BE2C (cell line): ENCODE results near the gene HOXA2.

Experiments
- DNase-seq: peaks from one replicate; pipeline ENCODE4 v3.0.0-alpha.2; 2020
- H3K27me3 ChIP-seq: fragments of 250-450 bp; sonication (Bioruptor Pico); 2 replicates; pipeline ENCODE4 v1.5.1; 2020; ENCODE audit warnings: mild to moderate bottlenecking
- H3K36me3 ChIP-seq: fragments of 250-450 bp; sonication (Bioruptor Pico); 2 replicates; pipeline ENCODE4 v1.5.1; 2020; ENCODE audit warnings: mild to moderate bottlenecking
- H3K4me1 ChIP-seq: fragments of 250-450 bp; sonication (Bioruptor Pico); 2 replicates; pipeline ENCODE4 v1.5.1; 2020
- H3K4me3 ChIP-seq: 2 replicates; pipeline ENCODE4 v1.5.1; 2011; ENCODE audit warnings: low read depth, low read length
- H3K9me3 ChIP-seq: fragments of 250-450 bp; sonication (Bioruptor Pico); 2 replicates; pipeline ENCODE4 v1.5.1; 2020
- TF ChIP-seq, protein P1 (sequence below): IDR thresholded peaks from 2 replicates; pipeline ENCODE4 v1.5.1; 2012; ENCODE audit warnings: mild to moderate bottlenecking, low read depth, low read length

HOXA2 gene

DNA sequence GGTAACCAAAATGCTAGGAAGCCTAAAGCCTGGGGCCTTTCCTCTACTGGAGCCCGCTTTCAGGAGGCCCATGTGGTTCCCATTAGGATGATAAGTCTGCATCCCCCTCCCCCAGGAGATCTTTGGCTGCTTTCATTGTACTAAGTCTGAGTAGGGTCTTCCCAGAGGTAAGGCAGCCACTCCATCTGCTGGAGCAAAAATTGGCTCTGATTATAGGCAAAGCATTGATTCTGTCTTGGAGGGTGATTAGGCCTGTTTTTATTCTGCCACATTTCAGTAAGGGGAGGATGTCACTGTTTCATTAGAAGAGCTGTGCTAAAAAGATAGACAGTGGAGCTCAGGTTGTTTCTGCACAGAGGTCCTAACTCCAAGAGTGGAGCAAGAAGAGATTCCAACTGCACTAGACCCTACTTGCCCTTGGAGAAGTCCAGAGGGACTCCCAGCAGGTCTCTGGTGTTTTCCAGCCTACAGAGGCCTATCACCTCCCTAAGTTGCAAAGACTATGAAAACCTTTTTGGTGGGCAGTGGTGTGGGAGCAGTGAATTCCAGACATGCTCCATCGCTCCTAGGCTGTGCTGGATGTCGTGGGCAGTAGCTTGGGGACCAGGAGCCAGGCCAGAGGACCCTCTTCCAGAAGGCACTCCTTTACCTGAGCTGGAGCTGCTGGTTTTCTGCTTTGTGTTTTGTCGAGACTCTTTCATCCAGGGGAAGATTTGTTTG, 7.1 kb upstream of the HOXA2 start:
- no peak overlapping the region for H3K4me3 ChIP-seq
- no peak for DNase-seq
- TF ChIP-seq, protein P1, sequence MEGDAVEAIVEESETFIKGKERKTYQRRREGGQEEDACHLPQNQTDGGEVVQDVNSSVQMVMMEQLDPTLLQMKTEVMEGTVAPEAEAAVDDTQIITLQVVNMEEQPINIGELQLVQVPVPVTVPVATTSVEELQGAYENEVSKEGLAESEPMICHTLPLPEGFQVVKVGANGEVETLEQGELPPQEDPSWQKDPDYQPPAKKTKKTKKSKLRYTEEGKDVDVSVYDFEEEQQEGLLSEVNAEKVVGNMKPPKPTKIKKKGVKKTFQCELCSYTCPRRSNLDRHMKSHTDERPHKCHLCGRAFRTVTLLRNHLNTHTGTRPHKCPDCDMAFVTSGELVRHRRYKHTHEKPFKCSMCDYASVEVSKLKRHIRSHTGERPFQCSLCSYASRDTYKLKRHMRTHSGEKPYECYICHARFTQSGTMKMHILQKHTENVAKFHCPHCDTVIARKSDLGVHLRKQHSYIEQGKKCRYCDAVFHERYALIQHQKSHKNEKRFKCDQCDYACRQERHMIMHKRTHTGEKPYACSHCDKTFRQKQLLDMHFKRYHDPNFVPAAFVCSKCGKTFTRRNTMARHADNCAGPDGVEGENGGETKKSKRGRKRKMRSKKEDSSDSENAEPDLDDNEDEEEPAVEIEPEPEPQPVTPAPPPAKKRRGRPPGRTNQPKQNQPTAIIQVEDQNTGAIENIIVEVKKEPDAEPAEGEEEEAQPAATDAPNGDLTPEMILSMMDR: no peak
- H3K4me1 ChIP-seq: no peaks in the 10 kb centered on the region
- H3K27me3 ChIP-seq: peaks cover 96% of the 10 kb centered on the region
- H3K36me3 ChIP-seq: no peaks in the 10 kb centered on the region
- H3K9me3 ChIP-seq: no peaks in the 10 kb centered on the region

DNA sequence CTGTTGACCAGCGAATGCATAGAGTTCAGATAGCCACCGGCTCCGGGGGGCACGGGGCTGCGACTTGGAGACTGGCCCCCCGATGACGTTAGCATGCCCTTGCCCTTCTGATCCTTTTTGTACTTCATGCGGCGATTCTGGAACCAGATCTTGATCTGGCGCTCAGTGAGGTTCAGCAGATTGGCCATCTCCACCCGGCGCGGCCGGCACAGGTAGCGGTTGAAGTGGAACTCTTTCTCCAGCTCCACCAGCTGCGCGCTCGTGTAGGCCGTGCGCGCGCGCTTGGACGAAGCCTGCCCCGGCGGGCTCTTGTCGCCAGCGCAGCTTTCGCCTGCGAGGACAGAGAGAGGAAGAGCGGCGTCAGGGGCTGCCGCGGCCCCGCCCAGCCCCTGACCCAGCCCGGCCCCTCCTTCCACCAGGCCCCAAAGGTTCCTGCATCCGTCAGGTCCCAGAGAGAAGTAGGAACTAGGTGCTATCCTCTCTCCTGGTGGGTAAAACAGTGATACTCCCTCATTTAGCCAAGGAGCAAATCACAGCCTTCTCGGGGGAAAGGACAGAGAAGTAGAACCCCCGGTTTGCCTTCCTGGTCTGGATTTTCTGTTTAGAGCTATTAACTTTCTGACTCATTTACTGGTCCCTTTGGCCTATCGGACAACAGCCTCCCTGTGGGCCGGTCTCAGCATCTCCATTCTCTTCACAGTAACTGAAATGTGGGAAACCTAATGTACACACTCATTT, 6.1 kb upstream of the HOXA2 start:
- TF ChIP-seq, protein P1: no peak
- H3K4me3 ChIP-seq: no peak overlapping the region
- H3K4me1 ChIP-seq: no peaks in the 10 kb centered on the region
- peaks cover 100% of the 10 kb centered on the region for H3K27me3 ChIP-seq
- no peaks in the 10 kb centered on the region for H3K36me3 ChIP-seq
- DNase-seq: no peak
- H3K9me3 ChIP-seq: no peaks in the 10 kb centered on the region

DNA sequence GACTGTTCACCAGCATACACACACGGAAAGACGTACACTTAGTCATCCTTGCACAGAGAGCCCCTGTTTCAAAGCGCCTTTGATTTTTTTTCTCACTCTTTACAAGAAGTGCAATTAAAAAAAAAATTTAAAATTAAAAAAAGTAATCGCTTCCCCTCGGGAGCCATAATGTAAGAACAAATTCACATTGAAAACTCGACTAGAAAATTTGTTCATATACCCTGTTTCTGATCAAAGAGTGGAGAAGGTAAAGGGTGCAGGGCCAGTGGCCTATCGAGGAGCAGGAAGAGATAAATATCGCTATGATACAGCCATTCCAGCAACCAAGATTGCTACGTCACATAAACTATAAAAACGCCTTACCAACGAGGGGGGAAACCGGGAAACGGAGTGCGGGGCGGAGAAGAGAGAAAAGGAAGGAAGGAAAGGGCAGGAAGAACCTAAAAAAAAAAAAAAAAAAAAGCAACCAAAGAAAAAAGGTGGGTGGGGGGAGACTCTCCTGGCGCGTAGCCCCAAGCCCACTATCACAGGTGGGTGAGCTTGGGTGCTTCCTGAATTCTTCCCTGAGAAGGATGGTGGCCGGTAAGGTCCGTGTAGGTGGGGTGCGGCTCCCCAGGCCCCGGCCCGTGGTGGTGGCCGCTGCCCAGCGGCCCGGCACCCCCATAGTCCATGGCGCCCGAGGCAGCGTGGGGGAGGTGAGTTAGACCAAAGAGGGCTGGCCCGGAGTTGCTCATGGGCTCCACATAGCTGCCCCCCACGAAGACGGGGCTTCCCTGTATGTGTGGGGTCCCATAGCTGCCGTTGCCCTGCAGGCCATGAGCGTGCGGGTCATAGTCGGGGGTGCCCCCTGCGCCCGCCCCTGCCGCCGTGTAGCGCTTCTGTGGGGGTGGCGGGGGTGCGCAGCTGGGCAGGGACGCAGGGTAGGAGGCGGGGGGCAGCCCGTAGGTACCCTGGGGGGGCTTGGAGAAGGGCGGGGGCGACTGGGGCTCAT, 5.2 kb upstream of the HOXA2 start:
- H3K36me3 ChIP-seq: no peaks in the 10 kb centered on the region
- TF ChIP-seq, protein P1: no peak
- no peaks in the 10 kb centered on the region for H3K9me3 ChIP-seq
- no peak for DNase-seq
- peaks cover 100% of the 10 kb centered on the region for H3K27me3 ChIP-seq
- no peak overlapping the region for H3K4me3 ChIP-seq
- H3K4me1 ChIP-seq: no peaks in the 10 kb centered on the region

DNA sequence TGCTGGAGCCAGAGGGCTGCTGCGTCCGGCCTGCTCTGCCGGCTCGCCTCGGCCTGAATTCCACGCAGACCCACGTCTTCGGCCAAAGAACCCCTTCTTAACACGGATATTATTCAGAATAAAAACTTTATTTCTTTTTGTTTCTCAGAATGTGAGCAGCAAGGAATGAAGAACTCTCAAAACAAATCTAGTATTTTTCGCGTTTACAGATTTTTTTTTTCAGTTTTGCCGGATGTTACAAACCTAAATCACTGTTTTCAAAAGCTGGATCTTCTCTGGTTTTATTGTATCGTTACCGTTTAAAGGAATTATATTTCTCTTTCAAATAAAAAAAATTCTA, 4.4 kb upstream of the HOXA2 start:
- no peaks in the 10 kb centered on the region for H3K4me1 ChIP-seq
- no peak for DNase-seq
- H3K36me3 ChIP-seq: no peaks in the 10 kb centered on the region
- TF ChIP-seq, protein P1: no peak
- H3K4me3 ChIP-seq: no peak overlapping the region
- peaks cover 100% of the 10 kb centered on the region for H3K27me3 ChIP-seq
- no peaks in the 10 kb centered on the region; the same call in 1 of the 2 replicates for H3K9me3 ChIP-seq

DNA sequence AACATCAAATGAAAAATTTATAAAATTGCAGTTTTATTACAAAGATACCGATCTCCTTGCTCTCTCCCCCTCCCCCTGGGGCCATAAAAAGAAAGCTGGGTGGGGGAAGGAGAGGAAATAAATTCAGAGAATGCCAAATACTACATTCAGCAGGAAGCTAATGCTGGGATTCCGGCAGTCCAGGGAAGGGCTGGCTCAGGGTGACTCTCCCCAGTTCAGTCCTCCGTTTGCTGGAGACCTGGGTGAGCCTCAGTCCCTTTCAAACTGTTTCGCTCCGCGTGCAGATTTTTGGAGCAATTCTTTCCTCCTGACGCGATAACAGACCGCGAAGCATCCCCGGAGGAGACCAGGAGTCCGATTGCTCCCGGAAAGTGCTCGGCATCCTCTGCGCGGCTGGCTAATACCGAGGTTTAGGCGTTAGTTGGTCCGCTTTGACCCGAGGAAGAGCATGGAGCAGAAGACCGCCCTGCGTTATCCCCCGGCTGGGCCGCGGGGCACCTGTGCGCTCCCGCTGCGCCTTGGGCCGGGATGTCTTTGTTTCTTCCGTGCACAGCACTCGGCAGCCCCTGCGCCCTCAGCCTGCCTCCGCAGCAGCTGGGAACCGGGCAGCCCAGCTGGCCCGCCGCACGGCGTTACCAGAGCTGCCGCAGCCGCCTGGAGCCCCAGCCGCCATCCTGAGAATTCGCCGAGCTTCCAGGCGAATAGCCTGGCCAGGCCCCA, 3.9 kb upstream of the HOXA2 start:
- TF ChIP-seq, protein P1: no peak
- no peaks in the 10 kb centered on the region for H3K4me1 ChIP-seq
- no peaks in the 10 kb centered on the region; the same call in 1 of the 2 replicates for H3K9me3 ChIP-seq
- DNase-seq: no peak
- H3K27me3 ChIP-seq: peaks cover 100% of the 10 kb centered on the region
- no peaks in the 10 kb centered on the region for H3K36me3 ChIP-seq
- no peak overlapping the region for H3K4me3 ChIP-seq
